ENCODE measurements around the gene DOCK10.

- TF ChIP-seq CTCF (conservative IDR thresholded peaks at IDR 0.05) (no peak), EZH2 (IDR thresholded peaks at IDR 0.05; ENCODE audit: low read depth) (no peak)
Measured at GRCh38 chr2:224875841-224876240, 166.4 kb downstream of the DOCK10 start.

Data from PC-9 (cell line).